WTC11 (cell line): ENCODE results near the gene SEPSECS. TPM values are rescaled to one million over a fixed set of nuclear protein-coding genes. Genes with fewer than 3 reads are reported as not detected.

Experiments
- ATAC-seq: fragments of 200-7000 bp; cut with Tn5 transposase; 2 replicates; pipeline ENCODE4 v1.10.0; 2021; ENCODE audit warnings: mild to moderate bottlenecking, moderate library complexity
- CTCF ChIA-PET: fragments of 300-600 bp; sonication (Branson Sonifier 250); formaldehyde crosslinking; loops from one replicate; lab custom pipeline; 2021; ENCODE audit warnings: antibody characterized with exemption; lab: Charles Lee
- POLR2A ChIA-PET: fragments of 350-600 bp; sonication (Branson Sonifier 250); formaldehyde crosslinking; loops from one replicate; lab custom pipeline; 2021; ENCODE audit warnings: antibody characterized with exemption; lab: Charles Lee
- DNase-seq: peaks from one replicate; pipeline ENCODE4 v3.0.0; 2021; ENCODE audit warnings: low spot score
- H3K27ac Mint-ChIP-seq: 2 replicates; pipeline ENCODE4 v1.8.0; 2021; ENCODE audit warnings: mixed read lengths
- H3K27me3 Mint-ChIP-seq: 2 replicates; pipeline ENCODE4 v1.8.0; 2021; ENCODE audit warnings: low read depth, mild to moderate bottlenecking, moderate library complexity, mixed read lengths
- H3K36me3 Mint-ChIP-seq: 2 replicates; pipeline ENCODE4 v1.8.0; 2021; ENCODE audit warnings: mixed read lengths
- H3K4me1 Mint-ChIP-seq: 2 replicates; pipeline ENCODE4 v1.8.0; 2022; ENCODE audit warnings: mixed read lengths
- H3K4me3 Mint-ChIP-seq: 2 replicates; pipeline ENCODE4 v1.8.0; 2021; ENCODE audit warnings: mild to moderate bottlenecking, moderate library complexity, mixed read lengths
- H3K9me3 Mint-ChIP-seq: 2 replicates; pipeline ENCODE4 v1.8.0; 2021; ENCODE audit warnings: mixed read lengths
- AR ChIP-seq: fragments of 250-450 bp; sonication (Bioruptor Pico); IDR thresholded peaks from 2 replicates; pipeline ENCODE4 v1.9.0; 2021; ENCODE audit warnings: mild to moderate bottlenecking
- ATF2 ChIP-seq: sonication (generic); formaldehyde crosslinking; IDR thresholded peaks from 2 replicates; pipeline ENCODE4 v1.8.1; 2022; ENCODE audit warnings: low read depth, missing genetic modification reagents, borderline replicate concordance
- ATF3 ChIP-seq: sonication (generic); formaldehyde crosslinking; conservative IDR thresholded peaks from 2 replicates; pipeline ENCODE4 v1.8.1; 2022; ENCODE audit warnings: mild to moderate bottlenecking, missing genetic modification reagents
- CREB1 ChIP-seq: sonication (generic); formaldehyde crosslinking; IDR thresholded peaks from 2 replicates; pipeline ENCODE4 v1.8.0; 2023; ENCODE audit warnings: mild to moderate bottlenecking, missing genetic modification reagents
- CTCF ChIP-seq: fragments of 200-600 bp; IDR thresholded peaks from 2 replicates; pipeline ENCODE4 v1.8.0; 2022; ENCODE audit warnings: antibody characterized with exemption
- E2F1 ChIP-seq: sonication (generic); formaldehyde crosslinking; IDR thresholded peaks from 2 replicates; pipeline ENCODE4 v1.8.0; 2022; ENCODE audit warnings: mild to moderate bottlenecking, missing genetic modification reagents
- IRF2 ChIP-seq: sonication (generic); formaldehyde crosslinking; IDR thresholded peaks from 2 replicates; pipeline ENCODE4 v1.8.0; 2022; ENCODE audit warnings: low read depth, missing genetic modification reagents, borderline replicate concordance
- JAZF1 ChIP-seq: fragments of 250-450 bp; sonication (Bioruptor Pico); IDR thresholded peaks from 2 replicates; pipeline ENCODE4 v1.9.0; 2021; ENCODE audit warnings: moderate library complexity, mild to moderate bottlenecking, inconsistent platforms
- JUN ChIP-seq: sonication (generic); formaldehyde crosslinking; IDR thresholded peaks from 2 replicates; pipeline ENCODE4 v1.8.0; 2023; ENCODE audit warnings: mild to moderate bottlenecking, missing genetic modification reagents
- KAT7 ChIP-seq: sonication (generic); formaldehyde crosslinking; IDR thresholded peaks from 2 replicates; pipeline ENCODE4 v1.8.1; 2023; ENCODE audit warnings: missing genetic modification reagents, mild to moderate bottlenecking, borderline replicate concordance
- MYBL2 ChIP-seq: sonication (generic); formaldehyde crosslinking; IDR thresholded peaks from 2 replicates; pipeline ENCODE4 v1.8.1; 2023; ENCODE audit warnings: mild to moderate bottlenecking, moderate library complexity, missing genetic modification reagents
- NFE2L1 ChIP-seq: sonication (generic); formaldehyde crosslinking; IDR thresholded peaks from 2 replicates; pipeline ENCODE4 v1.8.1; 2023; ENCODE audit warnings: missing genetic modification reagents
- PREB ChIP-seq: sonication (generic); formaldehyde crosslinking; IDR thresholded peaks from 2 replicates; pipeline ENCODE4 v1.8.1; 2022; ENCODE audit warnings: mild to moderate bottlenecking, missing genetic modification reagents, moderate library complexity, borderline replicate concordance
- SOX15 ChIP-seq: fragments of 250-450 bp; sonication (Bioruptor Pico); IDR thresholded peaks from 2 replicates; pipeline ENCODE4 v1.9.0; 2021; ENCODE audit warnings: mild to moderate bottlenecking
- TCF7 ChIP-seq: sonication (generic); formaldehyde crosslinking; IDR thresholded peaks from 2 replicates; pipeline ENCODE4 v1.8.0; 2022; ENCODE audit warnings: mild to moderate bottlenecking, low read depth, missing genetic modification reagents, moderate library complexity
- USF2 ChIP-seq: sonication (generic); formaldehyde crosslinking; IDR thresholded peaks from 2 replicates; pipeline ENCODE4 v1.8.1; 2023; ENCODE audit warnings: mild to moderate bottlenecking, missing genetic modification reagents, moderate library complexity
- ZBTB21 ChIP-seq: sonication (generic); formaldehyde crosslinking; IDR thresholded peaks from 2 replicates; pipeline ENCODE4 v1.8.1; 2023; ENCODE audit warnings: mild to moderate bottlenecking, missing genetic modification reagents, borderline replicate concordance
- ZBTB43 ChIP-seq: sonication (generic); formaldehyde crosslinking; IDR thresholded peaks from 2 replicates; pipeline ENCODE4 v1.8.1; 2023; ENCODE audit warnings: mild to moderate bottlenecking, missing genetic modification reagents
- ZNF263 ChIP-seq: sonication (generic); formaldehyde crosslinking; IDR thresholded peaks from 2 replicates; pipeline ENCODE4 v1.8.1; 2022; ENCODE audit warnings: low read depth, mild to moderate bottlenecking, moderate library complexity, missing genetic modification reagents
- ZNF416 ChIP-seq: fragments of 250-450 bp; sonication (Bioruptor Pico); IDR thresholded peaks from 2 replicates; pipeline ENCODE4 v1.9.0; 2021; ENCODE audit warnings: mild to moderate bottlenecking, inconsistent platforms
- total RNA-seq: library from RNA; stranded (reverse); gene quantifications from 3 replicates; pipeline ENCODE4 v1.2.3, GENCODE V29; 2021

SEPSECS gene
- total RNA-seq, 1 experiment from 2014 or later: 6.2 TPM

GRCh38 chr4:25157081-25157480 is 3.2 kb downstream of the SEPSECS start (continued):
- TF ChIP-seq AR (CRISPR knock-in tag) (no peak), MYBL2 (CRISPR knock-in tag) (no peak), KAT7 (CRISPR knock-in tag) (no peak), CTCF (no peak), USF2 (CRISPR knock-in tag) (no peak), NFE2L1 (CRISPR knock-in tag) (no peak)

- ATAC-seq: no peak
- Mint-ChIP-seq H3K36me3 (no peaks in the 10 kb centered on the region), H3K9me3 (no peaks in the 10 kb centered on the region), H3K27ac (no peak overlapping the region), H3K4me1 (peaks cover 17% of the 10 kb centered on the region; the same call in 1 of the 2 replicates), H3K27me3 (no peaks in the 10 kb centered on the region), H3K4me3 (no peak overlapping the region)
- ChIA-PET CTCF (interaction anchor here (0.7 to 0.8 kb wide), 2 partner anchors 11 to 157 kb away, joined by 3 read pairs; partner anchors contain the start of gene ZCCHC4), POLR2A (interaction anchor here (0.5 to 0.7 kb wide), 2 partner anchors 13 to 847 kb away, joined by 3 read pairs; no protein-coding TSS in a partner anchor)
- TF ChIP-seq AR (CRISPR knock-in tag) (no peak), CREB1 (CRISPR knock-in tag) (no peak), E2F1 (CRISPR knock-in tag) (no peak), ZNF263 (CRISPR knock-in tag) (no peak), IRF2 (no peak), ATF2 (CRISPR knock-in tag) (no peak), ZBTB43 (CRISPR knock-in tag) (no peak), TCF7 (CRISPR knock-in tag) (no peak), JUN (CRISPR knock-in tag) (no peak), ZBTB21 (no peak), ZNF416 (CRISPR knock-in tag) (no peak), PREB (CRISPR knock-in tag) (no peak), ATF3 (no peak), SOX15 (CRISPR knock-in tag) (no peak), JAZF1 (CRISPR knock-in tag) (no peak)
- no peak for DNase-seq
These were observed 4.3 kb downstream of the SEPSECS start for GRCh38 chr4:25155947-25156346.
